Keratinocyte (primary cell): ENCODE data around the gene FAU. TPM values are rescaled to one million over a fixed set of nuclear protein-coding genes. Genes with fewer than 3 reads are reported as not detected.
A peak's percentile ranks its signal among the peaks of the same experiment; 100 is the strongest.

Experiments used
- DNase-seq: peaks from one replicate; pipeline ENCODE4 v3.0.0-alpha.2; 2011; ENCODE audit warnings: low read depth, missing footprints, low spot score
- FAIRE-seq: peaks from 2 replicates; lab custom pipeline; 2011; peaks lifted over from hg19 to GRCh38; lab: Jason Lieb, UNC
- H2AFZ ChIP-seq: 2 replicates; pipeline ENCODE4 v1.6.0; 2012; ENCODE audit warnings: low read length, control low read depth, inconsistent platforms; ENCODE audit not compliant: control insufficient read depth
- H3K27ac ChIP-seq: 2 replicates; pipeline ENCODE4 v1.5.1; 2011; ENCODE audit warnings: low read length; ENCODE audit not compliant: control insufficient read depth, insufficient read depth
- H3K27me3 ChIP-seq: 3 replicates; pipeline ENCODE4 v1.6.0; 2011; ENCODE audit warnings: low read length; ENCODE audit not compliant: control insufficient read depth, insufficient read depth; ENCODE audit errors: extremely low read depth
- H3K36me3 ChIP-seq, 2 experiments: 2 replicates in 1 of 2; 3 replicates in 1 of 2; pipeline ENCODE4 v1.5.1; 2011; ENCODE audit warnings: low read length in 2 of 2, mild to moderate bottlenecking in 1 of 2; ENCODE audit not compliant: control insufficient read depth in 2 of 2, insufficient read depth in 2 of 2; ENCODE audit errors: extremely low read depth in 1 of 2
- H3K4me1 ChIP-seq: 3 replicates; pipeline ENCODE4 v1.5.1; 2011; ENCODE audit warnings: low read length; ENCODE audit not compliant: control insufficient read depth, insufficient read depth; ENCODE audit errors: extremely low read depth
- H3K4me2 ChIP-seq: 3 replicates; pipeline ENCODE4 v1.6.0; 2011; ENCODE audit warnings: low read depth, low read length; ENCODE audit not compliant: control insufficient read depth, insufficient read depth; ENCODE audit errors: extremely low read depth
- H3K4me3 ChIP-seq, 3 experiments: fragments of 200-600 bp in 1 of 3; sonication (generic) in 1 of 3; 2 replicates in 2 of 3; 3 replicates in 1 of 3; pipeline ENCODE4 v1.5.1; 2011 to 2016; ENCODE audit warnings: low read length in 3 of 3, mild to moderate bottlenecking in 3 of 3, control low read depth in 2 of 3, inconsistent platforms in 1 of 3, low read depth in 1 of 3, mixed read lengths in 1 of 3, mixed run types in 1 of 3, moderate library complexity in 1 of 3; ENCODE audit not compliant: control insufficient read depth in 2 of 3, insufficient read depth in 2 of 3; ENCODE audit errors: extremely low read depth in 1 of 3
- H3K79me2 ChIP-seq: 2 replicates; pipeline ENCODE4 v1.6.0; 2012; ENCODE audit warnings: low read length; ENCODE audit not compliant: control insufficient read depth, insufficient read depth
- H3K9ac ChIP-seq: 3 replicates; pipeline ENCODE4 v1.6.0; 2011; ENCODE audit warnings: low read length; ENCODE audit not compliant: control insufficient read depth, insufficient read depth; ENCODE audit errors: extremely low read depth
- H3K9me1 ChIP-seq: 3 replicates; pipeline ENCODE4 v1.6.0; 2011; ENCODE audit warnings: low read length; ENCODE audit not compliant: control insufficient read depth, insufficient read depth; ENCODE audit errors: extremely low read depth
- H3K9me3 ChIP-seq: 2 replicates; pipeline ENCODE4 v1.5.1; 2012; ENCODE audit warnings: low read depth, low read length; ENCODE audit not compliant: control insufficient read depth
- H4K20me1 ChIP-seq: 3 replicates; pipeline ENCODE4 v1.6.0; 2011; ENCODE audit warnings: low read length; ENCODE audit not compliant: control insufficient read depth, insufficient read depth; ENCODE audit errors: extremely low read depth
- CTCF ChIP-seq, 3 experiments: IDR thresholded peaks in 1 of 3; conservative IDR thresholded peaks in 1 of 3; optimal IDR thresholded peaks in 1 of 3; 2 replicates in 2 of 3; 3 replicates in 1 of 3; pipeline versions ENCODE3 to v1.5.1; 2011; ENCODE audit warnings: low read length in 3 of 3, mild to moderate bottlenecking in 3 of 3, moderate library complexity in 2 of 3, control low read depth in 1 of 3, inconsistent platforms in 1 of 3; ENCODE audit not compliant: insufficient read depth in 2 of 3; ENCODE audit errors: extremely low read depth in 1 of 3
- EZH2 ChIP-seq: IDR thresholded peaks from one replicate; pipeline ENCODE4 v1.6.1; 2012; ENCODE audit warnings: inconsistent platforms, mild to moderate bottlenecking, low read length, moderate library complexity
- dilution Hi-C: fragments of 300-500 bp; cut with MboI; formaldehyde crosslinking; loops from one replicate; pipeline ENCODE4 v1.7.0; 2020; ENCODE audit warnings: low sequenced_read_pairs; ENCODE audit not compliant: extremely low pct_ligation_motif_present
- polyA plus RNA-seq, 5 experiments: library from polyadenylated mRNA; depleted of rRNA in 3 of 5; stranded (reverse) in 3 of 5; stranded (forward) in 1 of 5; unstranded in 1 of 5; fragments of >200 nt; gene quantifications; 1 replicate in 1 of 5; 2 replicates in 3 of 5; 3 replicates in 1 of 5; pipeline versions ENCODE4 v1.2.1 to v1.2.3, GENCODE V29; 2011 to 2012; ENCODE audit warnings: missing spikeins in 2 of 5, low read depth in 1 of 5, low replicate concordance in 1 of 5

FAU gene
- polyA plus RNA-seq, 1 donor (not counting 4 experiments of a cell fraction or from before 2014, with no cell fraction given): 452 TPM

DNA sequence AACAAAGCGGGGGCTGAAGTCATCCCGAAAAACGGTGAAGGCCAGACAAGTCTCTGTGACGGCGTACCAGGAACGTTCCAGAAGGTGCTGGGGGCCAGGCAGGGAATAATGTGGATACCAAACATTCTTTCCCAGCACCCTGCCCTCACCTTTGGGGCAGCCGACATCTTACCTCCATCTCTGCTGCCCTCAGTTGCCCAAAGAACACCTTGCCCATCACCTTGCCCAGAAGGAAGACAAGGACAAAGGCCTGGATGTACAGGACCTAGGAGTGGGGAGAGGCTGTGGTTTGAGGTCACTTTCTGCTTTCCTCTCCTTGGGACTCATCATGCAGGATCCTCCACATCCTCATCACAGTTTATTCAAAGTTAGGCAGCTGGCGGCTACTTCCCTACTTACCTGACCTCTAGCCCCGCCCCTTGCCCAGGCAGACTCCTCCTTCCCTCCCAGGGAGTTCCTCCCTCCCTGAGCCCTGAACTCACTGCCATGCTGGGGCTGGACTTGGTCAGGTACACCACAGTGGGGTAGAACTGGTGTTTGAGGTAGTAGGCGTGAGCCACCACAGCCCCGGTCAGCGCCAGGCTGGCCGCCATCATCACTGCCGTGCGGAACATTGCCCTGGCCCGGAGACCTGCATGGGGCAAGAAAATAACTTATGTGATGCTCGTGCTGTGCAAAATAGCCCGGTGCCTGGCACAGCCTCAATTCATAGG lies 11.2 kb upstream of the FAU start:
- no peak overlapping the region for H2AFZ ChIP-seq
- H4K20me1 ChIP-seq: peaks cover 8% of the 10 kb centered on the region
- peak overlapping the region; percentile 100 for H3K9ac ChIP-seq
- H3K27me3 ChIP-seq: no peaks in the 10 kb centered on the region
- peak; percentile 48 for DNase-seq
- H3K79me2 ChIP-seq: peaks cover 32% of the 10 kb centered on the region
- H3K4me1 ChIP-seq: peaks cover 20% of the 10 kb centered on the region
- peak overlapping the region; percentile 82 to 97 (median 90) for H3K4me3 ChIP-seq
- H3K9me3 ChIP-seq: no peaks in the 10 kb centered on the region
- dilution Hi-C loops: no loop called here
- no peaks in the 10 kb centered on the region for H3K9me1 ChIP-seq
- FAIRE-seq: peak; percentile 58
- H3K4me2 ChIP-seq: peak overlapping the region; percentile 99
- no peak for TF ChIP-seq CTCF (optimal IDR thresholded peaks at IDR 0.05 in 1 of 3, IDR thresholded peaks at IDR 0.05 in 1 of 3, conservative IDR thresholded peaks at IDR 0.05 in 1 of 3; ENCODE audit: extremely low read depth in 1 of 3, insufficient read depth in 2 of 3, low read length in 3 of 3)
- TF ChIP-seq EZH2: no peak
- H3K27ac ChIP-seq: peak overlapping the region; percentile 100
- peaks cover 32 to 41% of the 10 kb centered on the region in 2 experiments for H3K36me3 ChIP-seq

DNA sequence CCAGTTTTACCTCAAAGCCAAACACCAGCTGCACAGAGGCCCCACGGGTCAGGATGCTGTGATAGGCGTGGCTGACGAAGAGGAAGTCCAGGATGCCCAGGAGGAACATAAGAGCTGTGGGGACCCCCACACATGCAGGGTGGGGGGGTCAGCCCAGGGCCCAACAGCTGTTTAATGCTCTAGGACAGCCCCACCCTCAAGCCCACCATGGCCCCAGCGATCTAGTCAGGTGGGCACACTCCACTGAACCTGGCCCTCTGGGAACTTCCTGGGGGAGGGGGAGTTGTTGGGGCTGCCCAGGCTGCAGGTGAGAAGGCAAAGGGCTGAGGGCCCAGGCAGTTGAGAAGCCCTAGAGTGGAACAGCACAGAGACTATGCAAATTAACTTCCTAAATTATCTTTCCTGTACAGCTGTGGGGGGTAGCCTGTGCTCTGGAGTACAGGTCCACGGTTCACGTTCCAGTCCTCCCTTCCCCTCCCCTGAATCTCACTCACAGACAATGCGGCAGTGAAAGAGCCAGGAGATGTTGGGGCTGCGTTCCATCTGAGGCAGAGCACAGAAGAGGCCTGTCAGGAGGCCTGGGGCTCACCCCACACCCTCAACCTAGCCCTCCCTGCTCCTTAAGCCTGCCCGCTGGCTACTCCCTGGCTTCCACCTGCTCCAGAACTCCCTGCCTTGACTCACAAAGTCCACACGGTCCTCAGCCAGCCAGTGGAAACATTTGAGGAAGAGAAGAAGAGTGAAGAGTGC lies 10.5 kb upstream of the FAU start:
- Histone ChIP-seq H3K79me2 (peaks cover 32% of the 10 kb centered on the region), H3K9me3 (no peaks in the 10 kb centered on the region), H2AFZ (no peak overlapping the region), H3K27me3 (no peaks in the 10 kb centered on the region), H3K9me1 (no peaks in the 10 kb centered on the region), H3K27ac (no peak overlapping the region), H3K4me2 (peak overlapping the region; percentile 99), H4K20me1 (peaks cover 8% of the 10 kb centered on the region), H3K36me3 (peaks cover 36 to 41% of the 10 kb centered on the region in 2 experiments), H3K9ac (no peak overlapping the region), H3K4me3 (no peak overlapping the region), H3K4me1 (peaks cover 20% of the 10 kb centered on the region)
- no peak for DNase-seq
- TF ChIP-seq CTCF (optimal IDR thresholded peaks at IDR 0.05 in 1 of 3, IDR thresholded peaks at IDR 0.05 in 1 of 3, conservative IDR thresholded peaks at IDR 0.05 in 1 of 3; ENCODE audit: extremely low read depth in 1 of 3, insufficient read depth in 2 of 3, low read length in 3 of 3): no peak
- TF ChIP-seq EZH2: no peak
- dilution Hi-C loops: no loop called here
- no peak for FAIRE-seq
